ENCODE measurements around the gene PPARA.
"Not testable (repeated sequence)": the region's sequence is repeated elsewhere in the genome, so short reads cannot be mapped to it uniquely, and the experiment has no call there.

The PPARA gene

GRCh38 chr22:46250783-46251125, 100.4 kb downstream of the PPARA start:
- peak overlapping the region; percentile 83 for H3K27ac Mint-ChIP-seq

GRCh38 chr22:46251266-46251665, 100.9 kb downstream of the PPARA start:
- Mint-ChIP-seq H3K27ac (peak overlapping the region; percentile 83), H3K36me3 (ENCODE audit: low read depth) (no peaks in the 10 kb centered on the region), H3K4me3 (peak overlapping the region; percentile 85), H3K4me1 (ENCODE audit: low read depth) (peaks cover 36% of the 10 kb centered on the region), H3K27me3 (no peaks in the 10 kb centered on the region), H3K9me3 (no peaks in the 10 kb centered on the region)

More at GRCh38 chr22:46250783-46251125, 100.4 kb downstream of the PPARA start:
- Mint-ChIP-seq H3K4me3 (peak overlapping the region; percentile 85), H3K9me3 (no peaks in the 10 kb centered on the region), H3K36me3 (ENCODE audit: low read depth) (no peaks in the 10 kb centered on the region), H3K4me1 (ENCODE audit: low read depth) (peaks cover 36% of the 10 kb centered on the region), H3K27me3 (no peaks in the 10 kb centered on the region)

DNA sequence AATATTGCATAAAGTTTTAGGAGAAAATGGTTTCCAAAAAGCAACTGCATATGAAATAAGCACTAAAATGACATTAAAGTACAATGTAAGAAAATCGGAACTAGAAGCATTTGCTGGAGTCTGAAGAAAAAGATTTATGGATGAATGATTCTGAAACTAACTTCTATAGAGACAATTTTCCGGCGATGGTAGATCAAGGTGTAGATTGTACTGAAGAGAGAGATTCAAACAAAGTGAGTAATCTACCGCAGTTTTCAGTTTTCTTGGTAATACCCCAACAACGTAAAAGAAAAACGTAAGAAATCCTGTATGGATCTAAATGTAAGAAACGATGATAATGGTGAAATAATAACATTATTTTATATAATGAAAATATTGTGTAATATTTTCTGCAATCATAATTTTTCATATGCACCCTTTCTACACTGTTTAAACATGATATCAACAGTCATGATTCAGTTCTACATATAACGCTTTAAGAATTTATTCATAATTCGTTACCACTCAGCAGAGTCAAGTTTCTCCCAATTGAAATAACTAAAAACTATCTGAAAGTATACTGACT, 101.6 kb downstream of the PPARA start:
- Mint-ChIP-seq H3K4me1 (ENCODE audit: low read depth) (peaks cover 36% of the 10 kb centered on the region), H3K27ac (no peak overlapping the region), H3K36me3 (ENCODE audit: low read depth) (no peaks in the 10 kb centered on the region), H3K4me3 (peak overlapping the region; percentile 85), H3K9me3 (no peaks in the 10 kb centered on the region), H3K27me3 (no peaks in the 10 kb centered on the region)

DNA sequence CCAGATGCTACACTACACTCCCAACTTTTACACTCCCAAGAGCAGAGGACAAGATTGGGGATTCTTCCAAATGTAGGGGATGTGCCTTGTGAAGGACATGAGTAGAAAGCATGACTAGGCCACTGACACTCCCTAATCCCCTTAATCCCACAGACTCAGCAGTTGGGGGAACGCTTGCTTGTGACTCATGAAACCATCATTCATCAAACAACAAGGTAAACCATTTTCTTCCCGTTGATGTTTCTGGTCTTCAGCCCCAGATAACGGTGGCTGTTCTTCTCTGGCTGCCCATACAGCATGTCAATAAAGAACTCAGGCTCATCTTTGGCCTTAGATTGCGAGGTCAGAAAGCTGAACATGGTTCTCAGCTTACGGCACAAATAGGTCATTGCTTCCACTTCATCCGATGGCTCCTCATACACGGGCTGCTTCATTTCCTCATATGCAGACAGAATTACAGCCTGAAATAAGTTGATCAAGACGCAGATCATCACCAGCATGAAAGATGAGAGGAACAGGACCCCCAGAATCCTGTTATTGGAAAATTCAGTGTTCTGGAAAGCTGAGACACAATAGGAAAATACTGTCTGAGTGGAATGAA, 106.1 kb downstream of the PPARA start:
- H3K9me3 Mint-ChIP-seq = no peaks in the 10 kb centered on the region
- H3K27me3 Mint-ChIP-seq = peaks cover 28% of the 10 kb centered on the region
- peaks cover 21% of the 10 kb centered on the region for H3K4me1 Mint-ChIP-seq (ENCODE audit: low read depth)
- no peaks in the 10 kb centered on the region for H3K36me3 Mint-ChIP-seq (ENCODE audit: low read depth)
- H3K27ac Mint-ChIP-seq = no peak overlapping the region
- no peak overlapping the region for H3K4me3 Mint-ChIP-seq

DNA sequence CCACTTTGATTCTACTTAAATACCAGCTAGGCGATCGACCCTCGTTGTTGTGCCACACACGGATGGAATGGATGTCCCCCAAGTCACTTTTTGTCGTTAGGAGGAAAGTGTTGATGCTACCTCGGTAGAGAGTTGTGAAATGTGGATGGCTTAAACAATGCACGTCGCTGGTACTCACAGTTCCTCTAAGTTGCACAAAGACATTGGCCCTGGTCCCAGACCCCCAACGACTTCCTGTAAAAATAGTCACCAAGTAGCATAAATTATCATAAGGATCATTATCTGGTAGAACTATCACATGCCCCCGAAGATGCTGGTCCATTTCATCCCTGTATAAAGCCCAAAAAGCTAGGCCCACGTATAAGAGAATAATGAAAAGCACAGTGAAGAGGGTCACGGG, 109.0 kb downstream of the PPARA start:
- Mint-ChIP-seq H3K36me3 (ENCODE audit: low read depth) (no peaks in the 10 kb centered on the region), H3K4me3 (no peak overlapping the region), H3K27me3 (peaks cover 48% of the 10 kb centered on the region), H3K9me3 (no peaks in the 10 kb centered on the region), H3K27ac (no peak overlapping the region), H3K4me1 (ENCODE audit: low read depth) (peaks cover 3% of the 10 kb centered on the region)

DNA sequence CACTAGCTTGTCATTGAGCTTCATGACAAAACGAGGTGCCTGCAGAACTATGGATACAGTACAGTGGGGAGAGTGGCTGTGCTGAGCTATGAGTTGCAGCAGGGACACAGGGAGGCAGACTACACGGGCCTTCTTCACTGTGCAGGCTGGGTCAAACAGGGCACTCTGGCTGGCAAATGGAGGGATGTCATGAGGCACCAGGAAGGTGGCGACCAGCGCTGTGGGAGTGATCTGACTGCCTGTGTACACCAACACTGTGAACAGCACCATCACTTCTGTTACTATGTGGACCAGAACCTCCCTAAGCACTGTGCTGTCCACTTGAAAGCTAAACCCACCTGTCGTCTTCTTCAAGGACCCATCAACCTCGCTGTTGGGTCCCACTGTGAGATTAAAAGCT, 109.7 kb downstream of the PPARA start:
- peaks cover 48% of the 10 kb centered on the region for H3K27me3 Mint-ChIP-seq
- no peak overlapping the region for H3K27ac Mint-ChIP-seq
- no peaks in the 10 kb centered on the region for H3K4me1 Mint-ChIP-seq (ENCODE audit: low read depth)
- no peak overlapping the region for H3K4me3 Mint-ChIP-seq
- no peaks in the 10 kb centered on the region for H3K9me3 Mint-ChIP-seq
- H3K36me3 Mint-ChIP-seq (ENCODE audit: low read depth) = no peaks in the 10 kb centered on the region

DNA sequence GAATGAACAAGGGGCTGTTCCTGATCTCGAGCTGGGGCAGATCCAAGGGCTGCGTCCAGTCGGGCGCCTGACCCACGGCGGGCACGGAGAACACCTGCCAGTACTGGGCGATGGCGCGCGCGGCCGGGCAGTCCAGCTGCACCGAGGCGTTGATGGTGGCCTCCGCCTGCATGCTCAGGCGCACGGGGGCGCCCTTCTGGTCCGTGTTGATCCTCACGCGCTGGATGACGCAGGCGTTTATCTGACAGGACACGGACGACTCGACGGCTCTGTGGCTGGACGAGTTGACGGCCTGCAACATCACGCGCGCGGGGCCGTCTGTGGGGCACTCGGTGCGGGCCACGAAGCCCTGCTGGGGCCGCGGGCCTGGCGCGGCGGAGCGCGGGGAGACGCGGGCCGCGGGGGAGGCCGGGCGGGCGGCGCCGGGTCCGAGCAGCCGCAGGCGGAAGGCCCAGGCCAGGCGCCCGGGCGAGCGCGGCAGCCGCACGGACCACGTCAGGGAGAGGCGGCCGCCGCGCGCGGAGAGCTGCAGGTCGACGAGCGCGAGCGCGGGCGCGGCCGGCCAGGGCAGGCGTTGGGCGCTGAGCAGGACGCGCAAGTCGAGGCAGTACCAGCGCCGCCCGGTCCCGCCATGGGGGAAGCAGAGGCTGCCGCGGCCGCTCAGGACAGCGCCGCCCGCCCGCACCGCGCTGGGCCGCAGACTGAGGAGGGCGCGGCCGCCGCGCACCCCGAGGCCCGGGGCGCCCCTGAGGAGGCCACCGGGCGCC, 112.3 kb downstream of the PPARA start:
- H3K9me3 Mint-ChIP-seq = peaks cover 5% of the 10 kb centered on the region
- no peak overlapping the region for H3K27ac Mint-ChIP-seq
- no peaks in the 10 kb centered on the region for H3K36me3 Mint-ChIP-seq (ENCODE audit: low read depth)
- peaks cover 65% of the 10 kb centered on the region for H3K27me3 Mint-ChIP-seq
- H3K4me3 Mint-ChIP-seq = no peak overlapping the region
- H3K4me1 Mint-ChIP-seq (ENCODE audit: low read depth) = peaks cover 6% of the 10 kb centered on the region

DNA sequence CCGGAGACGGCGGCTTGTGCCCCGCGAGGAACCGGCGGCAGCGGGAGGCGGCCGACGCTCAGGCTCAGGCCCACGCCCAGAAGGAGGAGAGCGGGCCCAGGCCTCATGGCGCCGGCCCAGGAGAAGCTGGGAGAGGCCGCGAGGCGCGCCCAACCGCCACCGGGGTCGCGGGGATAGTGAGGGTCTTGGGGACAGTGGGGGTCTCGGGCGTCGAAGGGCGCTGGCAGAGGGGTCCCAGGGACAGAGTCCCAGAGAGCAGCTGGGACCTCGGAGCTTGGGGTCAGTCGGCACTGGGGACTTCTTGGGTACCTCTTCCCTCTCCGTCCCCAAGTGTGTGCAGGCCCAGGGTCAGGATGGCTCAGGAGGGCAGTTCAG, 112.9 kb downstream of the PPARA start, which contains the start of gene PKDREJ:
TSS of gene PKDREJ (minus strand) at position 128 of the 375 bp plus-strand sequence. CDS start at position 107, 21 bp downstream.
- Mint-ChIP-seq H3K27me3 (peaks cover 65% of the 10 kb centered on the region), H3K4me3 (peak within 1 kb of the TSS; percentile 50), H3K36me3 (ENCODE audit: low read depth) (no peaks in the 10 kb centered on the region), H3K27ac (no peak within 1 kb of the TSS), H3K9me3 (peaks cover 5% of the 10 kb centered on the region), H3K4me1 (ENCODE audit: low read depth) (peaks cover 8% of the 10 kb centered on the region)

DNA sequence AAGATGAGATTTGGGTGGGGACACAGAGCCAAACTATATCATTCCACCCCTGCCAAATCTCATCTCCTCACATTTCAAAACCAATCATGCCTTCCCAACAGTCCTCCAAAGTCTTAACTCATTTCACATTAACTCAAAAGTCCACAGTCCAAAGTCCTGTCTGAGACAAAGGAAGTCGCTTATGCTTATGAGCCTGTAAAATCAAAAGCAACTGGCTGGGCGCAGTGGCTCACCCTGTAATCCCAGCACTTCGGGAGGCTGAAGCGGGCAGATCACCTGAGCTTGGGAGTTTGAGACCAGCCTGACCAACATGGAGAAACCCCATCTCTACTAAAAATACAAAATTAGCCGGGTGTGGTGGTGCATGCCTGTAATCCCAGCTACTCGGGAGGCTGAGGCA, 114.2 kb downstream of the PPARA start:
- not testable (repeated sequence) for H3K27ac Mint-ChIP-seq; H3K9me3 Mint-ChIP-seq; H3K4me3 Mint-ChIP-seq; H3K36me3 Mint-ChIP-seq (ENCODE audit: low read depth)
- Mint-ChIP-seq H3K4me1 (ENCODE audit: low read depth) (peaks cover 11% of the 10 kb centered on the region), H3K27me3 (peaks cover 54% of the 10 kb centered on the region)

DNA sequence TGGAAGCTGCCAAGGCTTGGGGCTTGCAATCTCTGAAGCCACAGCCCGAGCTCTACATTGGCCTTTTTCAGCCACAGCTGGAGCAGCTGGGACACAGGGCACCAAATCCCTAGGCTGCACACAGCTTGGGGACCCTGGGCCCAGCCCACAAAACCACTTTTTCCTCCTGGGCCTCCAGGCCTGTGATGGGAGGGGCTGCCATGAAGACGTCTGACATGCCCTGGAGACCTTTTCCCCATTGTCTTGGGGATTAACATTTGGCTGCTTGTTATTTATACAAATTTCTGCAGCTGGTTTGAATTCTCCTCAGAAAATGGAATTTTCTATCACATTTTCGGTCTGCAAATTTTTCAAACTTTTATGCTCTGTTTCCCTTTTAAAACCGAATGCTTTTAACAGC, 115.3 kb downstream of the PPARA start:
- not testable (repeated sequence) for H3K36me3 Mint-ChIP-seq (ENCODE audit: low read depth); H3K9me3 Mint-ChIP-seq; H3K27ac Mint-ChIP-seq; H3K4me3 Mint-ChIP-seq
- peaks cover 45% of the 10 kb centered on the region for H3K27me3 Mint-ChIP-seq
- peaks cover 11% of the 10 kb centered on the region for H3K4me1 Mint-ChIP-seq (ENCODE audit: low read depth)

DNA sequence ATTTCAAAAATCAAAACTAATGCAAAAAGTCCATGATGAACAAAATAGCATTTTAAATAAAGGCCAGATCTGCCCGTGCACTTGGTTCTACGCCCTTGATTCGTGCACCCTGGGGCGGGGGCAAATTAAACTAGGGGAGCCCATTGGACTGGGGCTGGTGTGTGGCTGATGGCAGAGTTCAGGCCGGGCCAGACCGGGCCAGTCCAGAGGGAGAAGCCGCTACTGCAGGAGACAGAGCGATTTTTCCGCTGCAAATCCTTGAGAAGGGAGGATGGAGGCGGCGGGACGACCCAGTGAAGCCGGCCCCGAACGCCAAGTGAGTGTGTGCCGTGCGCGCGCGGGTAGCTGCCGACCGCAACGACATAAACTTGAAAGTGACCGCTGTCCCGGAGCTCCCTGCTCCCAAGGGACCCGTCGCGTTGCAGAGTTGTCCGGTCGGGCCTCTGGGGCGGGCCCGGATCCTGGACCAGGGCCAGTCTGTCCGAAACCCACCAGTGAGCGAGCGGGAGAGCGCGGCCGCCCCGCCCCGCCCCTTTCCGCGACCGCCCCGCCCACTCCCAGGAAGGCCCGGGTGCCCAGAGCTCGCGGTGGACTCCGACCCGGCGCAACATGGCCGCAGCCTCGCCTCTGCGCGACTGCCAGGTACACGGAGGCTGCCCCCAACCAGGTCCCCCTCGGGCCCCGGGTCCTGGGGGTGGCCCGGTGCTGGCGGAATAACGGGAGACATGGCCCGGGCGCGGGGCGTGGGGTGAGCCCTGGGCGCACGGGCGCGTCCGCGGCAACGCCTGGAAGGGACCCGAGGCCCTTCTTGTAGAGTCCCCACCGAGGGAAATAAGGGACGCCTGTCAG, 117.3 kb downstream of the PPARA start, which contains the start of gene TTC38:
TSS of gene TTC38 (plus strand) at position 578 of the 849 bp plus-strand sequence. CDS start at position 610, 32 bp downstream.
- Mint-ChIP-seq H3K36me3 (ENCODE audit: low read depth) (no peaks in the 10 kb centered on the region), H3K4me1 (ENCODE audit: low read depth) (peaks cover 11% of the 10 kb centered on the region), H3K27ac (no peak within 1 kb of the TSS), H3K4me3 (peak within 1 kb of the TSS; percentile 82), H3K27me3 (peaks cover 26% of the 10 kb centered on the region), H3K9me3 (peaks cover 5% of the 10 kb centered on the region)

DNA sequence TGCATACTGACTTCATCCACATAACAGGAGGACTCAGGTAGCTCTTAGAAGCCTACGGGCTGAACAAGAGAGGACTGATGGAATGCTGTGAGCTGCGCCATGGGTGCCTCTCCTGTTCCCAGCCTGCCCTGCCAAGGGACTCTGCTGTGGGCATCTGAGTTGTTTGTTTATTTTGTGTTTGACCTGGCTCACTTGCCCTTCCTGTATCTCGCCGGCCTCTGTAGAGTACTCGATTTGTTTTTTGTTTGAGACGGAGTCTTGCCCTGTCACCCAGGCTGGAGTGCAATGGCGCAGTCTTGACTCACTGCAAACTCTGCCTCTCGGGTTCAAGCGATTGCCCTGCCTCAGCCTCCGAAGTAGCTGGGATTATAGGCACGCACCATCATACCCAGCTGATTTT, 119.2 kb downstream of the PPARA start:
- peaks cover 11% of the 10 kb centered on the region for H3K4me1 Mint-ChIP-seq (ENCODE audit: low read depth)

GRCh38 chr22:46272196-46272595, 121.9 kb downstream of the PPARA start:
- Mint-ChIP-seq H3K36me3 (ENCODE audit: low read depth) (peaks cover 15% of the 10 kb centered on the region), H3K4me3 (no peak overlapping the region), H3K4me1 (ENCODE audit: low read depth) (peaks cover 10% of the 10 kb centered on the region), H3K9me3 (no peaks in the 10 kb centered on the region), H3K27me3 (peaks cover 3% of the 10 kb centered on the region), H3K27ac (no peak overlapping the region)

More for the DNA sequence above, 119.2 kb downstream of the PPARA start:
- no peak overlapping the region for H3K27ac Mint-ChIP-seq
- H3K36me3 Mint-ChIP-seq (ENCODE audit: low read depth) = no peaks in the 10 kb centered on the region
- no peak overlapping the region for H3K4me3 Mint-ChIP-seq
- H3K27me3 Mint-ChIP-seq = peaks cover 17% of the 10 kb centered on the region
- peaks cover 5% of the 10 kb centered on the region for H3K9me3 Mint-ChIP-seq

DNA sequence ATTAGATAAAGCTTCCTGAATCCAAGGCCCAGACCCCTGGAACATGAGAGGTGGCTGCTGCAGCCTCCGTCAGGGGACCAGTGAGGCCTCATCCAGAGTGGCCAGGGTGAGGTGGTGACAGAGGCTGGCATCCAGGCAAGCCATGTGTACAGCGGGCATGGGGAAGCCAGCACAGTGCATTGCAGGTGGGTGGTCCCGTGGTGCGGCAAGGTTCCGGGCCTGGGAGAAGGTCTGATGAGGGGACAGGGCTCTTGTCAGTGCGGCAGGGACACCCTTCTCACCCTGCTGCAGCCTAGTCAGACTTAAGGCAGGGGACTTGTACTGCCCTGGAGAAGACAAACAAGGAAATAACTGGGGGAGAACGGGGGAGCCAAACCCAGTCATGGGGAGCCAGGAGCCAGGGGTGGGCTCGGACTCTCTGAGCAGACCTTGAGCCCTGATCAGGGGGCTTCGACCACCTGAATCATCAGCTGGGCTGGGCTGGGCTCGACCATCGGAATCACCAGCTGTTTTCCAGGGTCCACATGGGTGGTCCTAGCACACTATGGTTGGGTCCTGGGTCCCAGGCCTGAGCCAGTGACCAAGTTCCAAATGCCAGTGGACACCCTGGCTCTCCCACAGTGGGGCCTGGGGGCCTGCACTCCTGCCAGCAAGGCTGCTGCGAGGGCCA, 122.6 kb downstream of the PPARA start:
- peaks cover 15% of the 10 kb centered on the region for H3K36me3 Mint-ChIP-seq (ENCODE audit: low read depth)
- H3K27ac Mint-ChIP-seq = no peak overlapping the region
- H3K4me1 Mint-ChIP-seq (ENCODE audit: low read depth) = peaks cover 5% of the 10 kb centered on the region
- no peaks in the 10 kb centered on the region for H3K9me3 Mint-ChIP-seq
- H3K27me3 Mint-ChIP-seq = no peaks in the 10 kb centered on the region
- H3K4me3 Mint-ChIP-seq = no peak overlapping the region

Measured in stimulated activated naive CD8-positive, alpha-beta T cell treated with anti-CD3 and anti-CD28 coated beads, Interleukin-15, Interleukin-2, amounts not matched to agents 100 ng/mL and 50 ng/mL, for 24 hours (primary cell).